ENCODE data around the gene CHST8. TPM values are rescaled to one million over a fixed set of nuclear protein-coding genes. Genes with fewer than 3 reads are reported as not detected.

CHST8 gene
- total RNA-seq, 1 experiment from 2014 or later = 33.5 TPM

DNA sequence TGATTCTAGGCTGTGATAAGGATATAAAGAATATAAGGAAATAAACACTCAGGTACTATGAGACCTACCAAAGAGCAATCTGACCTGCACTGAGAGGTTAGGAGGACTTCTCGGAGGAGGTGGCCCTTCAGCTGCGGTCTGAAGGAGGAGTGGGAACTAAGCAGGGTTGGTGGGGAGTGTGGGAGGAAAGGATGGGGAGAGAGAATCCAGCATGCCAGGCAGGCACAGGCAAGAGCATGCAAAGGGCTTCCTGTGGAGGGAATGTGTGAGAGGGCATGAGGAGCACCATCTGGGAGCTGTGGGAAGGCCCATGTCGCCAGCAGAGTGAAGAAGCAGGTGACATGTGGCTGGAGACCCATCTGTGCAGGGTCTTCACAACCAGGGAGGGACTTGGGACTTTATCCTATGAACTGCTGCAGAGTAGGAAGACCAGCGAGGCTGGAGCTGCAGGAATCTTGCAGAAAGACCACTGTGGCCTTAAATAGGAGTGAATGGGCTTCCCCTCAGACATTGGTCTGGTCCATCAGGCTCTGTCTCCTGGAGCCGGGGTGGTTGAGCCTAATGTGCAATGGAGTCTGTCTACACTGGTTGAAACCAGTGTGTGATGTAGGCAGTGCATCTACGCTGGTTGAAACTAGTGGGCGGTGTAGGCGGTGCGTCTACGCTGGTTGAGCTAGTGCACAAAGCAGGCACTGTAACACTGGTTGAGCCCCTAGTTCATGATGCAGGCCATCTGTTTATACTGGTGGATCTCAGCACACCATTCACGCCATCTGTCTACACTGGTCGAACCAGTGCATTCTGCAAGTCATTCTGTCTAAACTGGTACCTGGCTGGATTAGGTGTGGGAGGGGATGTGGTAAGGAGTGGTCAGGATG, 6.4 kb downstream of the CHST8 start (continued):
- TF ChIP-seq, protein P1, sequence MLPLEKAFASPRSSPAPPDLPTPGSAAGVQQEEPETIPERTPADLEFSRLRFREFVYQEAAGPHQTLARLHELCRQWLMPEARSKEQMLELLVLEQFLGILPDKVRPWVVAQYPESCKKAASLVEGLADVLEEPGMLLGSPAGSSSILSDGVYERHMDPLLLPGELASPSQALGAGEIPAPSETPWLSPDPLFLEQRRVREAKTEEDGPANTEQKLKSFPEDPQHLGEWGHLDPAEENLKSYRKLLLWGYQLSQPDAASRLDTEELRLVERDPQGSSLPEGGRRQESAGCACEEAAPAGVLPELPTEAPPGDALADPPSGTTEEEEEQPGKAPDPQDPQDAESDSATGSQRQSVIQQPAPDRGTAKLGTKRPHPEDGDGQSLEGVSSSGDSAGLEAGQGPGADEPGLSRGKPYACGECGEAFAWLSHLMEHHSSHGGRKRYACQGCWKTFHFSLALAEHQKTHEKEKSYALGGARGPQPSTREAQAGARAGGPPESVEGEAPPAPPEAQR (CRISPR knock-in tag; IDR thresholded peaks at IDR 0.05) = no peak
- no peak for TF ChIP-seq NR1H2 (CRISPR knock-in tag; IDR thresholded peaks at IDR 0.05)
- TF ChIP-seq, protein P2, sequence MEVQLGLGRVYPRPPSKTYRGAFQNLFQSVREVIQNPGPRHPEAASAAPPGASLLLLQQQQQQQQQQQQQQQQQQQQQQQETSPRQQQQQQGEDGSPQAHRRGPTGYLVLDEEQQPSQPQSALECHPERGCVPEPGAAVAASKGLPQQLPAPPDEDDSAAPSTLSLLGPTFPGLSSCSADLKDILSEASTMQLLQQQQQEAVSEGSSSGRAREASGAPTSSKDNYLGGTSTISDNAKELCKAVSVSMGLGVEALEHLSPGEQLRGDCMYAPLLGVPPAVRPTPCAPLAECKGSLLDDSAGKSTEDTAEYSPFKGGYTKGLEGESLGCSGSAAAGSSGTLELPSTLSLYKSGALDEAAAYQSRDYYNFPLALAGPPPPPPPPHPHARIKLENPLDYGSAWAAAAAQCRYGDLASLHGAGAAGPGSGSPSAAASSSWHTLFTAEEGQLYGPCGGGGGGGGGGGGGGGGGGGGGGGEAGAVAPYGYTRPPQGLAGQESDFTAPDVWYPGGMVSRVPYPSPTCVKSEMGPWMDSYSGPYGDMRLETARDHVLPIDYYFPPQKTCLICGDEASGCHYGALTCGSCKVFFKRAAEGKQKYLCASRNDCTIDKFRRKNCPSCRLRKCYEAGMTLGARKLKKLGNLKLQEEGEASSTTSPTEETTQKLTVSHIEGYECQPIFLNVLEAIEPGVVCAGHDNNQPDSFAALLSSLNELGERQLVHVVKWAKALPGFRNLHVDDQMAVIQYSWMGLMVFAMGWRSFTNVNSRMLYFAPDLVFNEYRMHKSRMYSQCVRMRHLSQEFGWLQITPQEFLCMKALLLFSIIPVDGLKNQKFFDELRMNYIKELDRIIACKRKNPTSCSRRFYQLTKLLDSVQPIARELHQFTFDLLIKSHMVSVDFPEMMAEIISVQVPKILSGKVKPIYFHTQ (CRISPR knock-in tag; IDR thresholded peaks at IDR 0.05) = no peak
- no peak for TF ChIP-seq ZNF232 (CRISPR knock-in tag; IDR thresholded peaks at IDR 0.05)
- TF ChIP-seq ZNF423 (CRISPR knock-in tag; IDR thresholded peaks at IDR 0.05) = no peak
- no peak for TF ChIP-seq EMX1 (CRISPR knock-in tag; IDR thresholded peaks at IDR 0.05)
- no peak for TF ChIP-seq ZNF671 (CRISPR knock-in tag; IDR thresholded peaks at IDR 0.05)

DNA sequence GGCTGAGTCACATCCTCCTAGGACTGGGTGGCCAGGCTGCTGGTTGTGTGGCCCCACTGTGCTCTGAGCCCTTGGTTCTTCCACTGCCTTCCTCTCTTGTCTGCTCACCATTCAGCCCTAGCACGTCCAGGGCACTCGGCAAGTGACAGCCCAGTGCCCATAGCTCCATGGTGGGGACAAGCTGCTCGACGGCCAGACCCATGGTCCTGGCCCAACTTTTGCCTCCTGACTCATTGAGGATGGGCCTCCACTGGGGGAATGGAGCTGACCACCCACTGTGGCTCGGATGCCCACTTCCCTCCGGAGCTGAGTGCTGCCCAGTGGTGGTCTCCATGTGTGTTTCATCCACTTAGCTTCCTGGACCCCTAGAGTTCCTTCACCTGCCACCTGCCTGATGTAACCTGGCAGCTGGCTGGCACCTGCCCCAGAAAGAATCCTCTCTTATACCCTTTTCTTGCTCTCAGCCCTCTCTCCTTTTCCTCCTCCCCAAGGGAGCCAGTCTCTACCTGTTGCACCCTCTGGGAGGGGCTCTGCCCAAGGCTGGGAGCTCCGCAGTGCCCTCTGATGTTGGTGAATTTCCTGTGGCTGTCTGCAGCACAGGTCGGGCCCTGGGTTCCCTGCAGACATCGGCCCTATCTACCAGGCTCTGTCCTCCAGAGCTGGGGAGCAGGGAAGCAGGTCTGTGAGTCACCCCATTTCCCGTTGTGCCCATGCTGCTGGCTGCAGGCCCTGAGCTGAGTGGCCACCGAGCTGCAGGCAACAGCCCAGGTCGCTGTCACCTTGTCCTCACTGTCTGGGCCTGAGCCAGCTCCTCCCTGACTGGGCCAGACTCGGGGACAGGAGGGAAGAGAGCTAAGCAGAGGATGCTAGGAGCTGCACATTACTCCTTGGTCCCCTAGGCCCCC, 7.4 kb downstream of the CHST8 start:
- H3K9me3 Mint-ChIP-seq = no peaks in the 10 kb centered on the region
- H3K27ac Mint-ChIP-seq = 0 out of 2 replicates have a peak overlapping the region, but pooled peaks have one; percentile 60
- peaks cover 45% of the 10 kb centered on the region for H3K4me1 Mint-ChIP-seq
- ChIA-PET POLR2A (no interaction called here), CTCF (interaction anchor here (0.5 to 1.4 kb wide), 6 partner anchors 8 to 387 kb away, joined by 3 to 4 read pairs (median 3); no protein-coding TSS in a partner anchor)
- no peaks in the 10 kb centered on the region for H3K36me3 Mint-ChIP-seq
- no peak for DNase-seq (ENCODE audit: low spot score)
- peaks cover 11% of the 10 kb centered on the region for H3K27me3 Mint-ChIP-seq (ENCODE audit: low read depth)
- peak; percentile 51 for ATAC-seq
- H3K4me3 Mint-ChIP-seq = no peak overlapping the region
- TF ChIP-seq, protein P3, sequence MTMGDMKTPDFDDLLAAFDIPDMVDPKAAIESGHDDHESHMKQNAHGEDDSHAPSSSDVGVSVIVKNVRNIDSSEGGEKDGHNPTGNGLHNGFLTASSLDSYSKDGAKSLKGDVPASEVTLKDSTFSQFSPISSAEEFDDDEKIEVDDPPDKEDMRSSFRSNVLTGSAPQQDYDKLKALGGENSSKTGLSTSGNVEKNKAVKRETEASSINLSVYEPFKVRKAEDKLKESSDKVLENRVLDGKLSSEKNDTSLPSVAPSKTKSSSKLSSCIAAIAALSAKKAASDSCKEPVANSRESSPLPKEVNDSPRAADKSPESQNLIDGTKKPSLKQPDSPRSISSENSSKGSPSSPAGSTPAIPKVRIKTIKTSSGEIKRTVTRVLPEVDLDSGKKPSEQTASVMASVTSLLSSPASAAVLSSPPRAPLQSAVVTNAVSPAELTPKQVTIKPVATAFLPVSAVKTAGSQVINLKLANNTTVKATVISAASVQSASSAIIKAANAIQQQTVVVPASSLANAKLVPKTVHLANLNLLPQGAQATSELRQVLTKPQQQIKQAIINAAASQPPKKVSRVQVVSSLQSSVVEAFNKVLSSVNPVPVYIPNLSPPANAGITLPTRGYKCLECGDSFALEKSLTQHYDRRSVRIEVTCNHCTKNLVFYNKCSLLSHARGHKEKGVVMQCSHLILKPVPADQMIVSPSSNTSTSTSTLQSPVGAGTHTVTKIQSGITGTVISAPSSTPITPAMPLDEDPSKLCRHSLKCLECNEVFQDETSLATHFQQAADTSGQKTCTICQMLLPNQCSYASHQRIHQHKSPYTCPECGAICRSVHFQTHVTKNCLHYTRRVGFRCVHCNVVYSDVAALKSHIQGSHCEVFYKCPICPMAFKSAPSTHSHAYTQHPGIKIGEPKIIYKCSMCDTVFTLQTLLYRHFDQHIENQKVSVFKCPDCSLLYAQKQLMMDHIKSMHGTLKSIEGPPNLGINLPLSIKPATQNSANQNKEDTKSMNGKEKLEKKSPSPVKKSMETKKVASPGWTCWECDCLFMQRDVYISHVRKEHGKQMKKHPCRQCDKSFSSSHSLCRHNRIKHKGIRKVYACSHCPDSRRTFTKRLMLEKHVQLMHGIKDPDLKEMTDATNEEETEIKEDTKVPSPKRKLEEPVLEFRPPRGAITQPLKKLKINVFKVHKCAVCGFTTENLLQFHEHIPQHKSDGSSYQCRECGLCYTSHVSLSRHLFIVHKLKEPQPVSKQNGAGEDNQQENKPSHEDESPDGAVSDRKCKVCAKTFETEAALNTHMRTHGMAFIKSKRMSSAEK (CRISPR knock-in tag; IDR thresholded peaks at IDR 0.05; ENCODE audit: borderline replicate concordance) = no peak
- TF ChIP-seq PRRX2 (CRISPR knock-in tag; IDR thresholded peaks at IDR 0.05) (no peak), ZNF121 (CRISPR knock-in tag; IDR thresholded peaks at IDR 0.05) (no peak), SMAD3 (CRISPR knock-in tag; IDR thresholded peaks at IDR 0.05; ENCODE audit: borderline replicate concordance) (no peak), GTF2I (CRISPR knock-in tag; conservative IDR thresholded peaks at IDR 0.05) (no peak), FOXK1 (CRISPR knock-in tag; IDR thresholded peaks at IDR 0.05) (no peak), SP1 (CRISPR knock-in tag; conservative IDR thresholded peaks at IDR 0.05) (no peak), ZBTB21 (CRISPR knock-in tag; IDR thresholded peaks at IDR 0.05; ENCODE audit: borderline replicate concordance) (no peak), MYBL2 (CRISPR knock-in tag; IDR thresholded peaks at IDR 0.05) (no peak), TEAD4 (CRISPR knock-in tag; IDR thresholded peaks at IDR 0.05) (no peak)
- TF ChIP-seq, protein P4, sequence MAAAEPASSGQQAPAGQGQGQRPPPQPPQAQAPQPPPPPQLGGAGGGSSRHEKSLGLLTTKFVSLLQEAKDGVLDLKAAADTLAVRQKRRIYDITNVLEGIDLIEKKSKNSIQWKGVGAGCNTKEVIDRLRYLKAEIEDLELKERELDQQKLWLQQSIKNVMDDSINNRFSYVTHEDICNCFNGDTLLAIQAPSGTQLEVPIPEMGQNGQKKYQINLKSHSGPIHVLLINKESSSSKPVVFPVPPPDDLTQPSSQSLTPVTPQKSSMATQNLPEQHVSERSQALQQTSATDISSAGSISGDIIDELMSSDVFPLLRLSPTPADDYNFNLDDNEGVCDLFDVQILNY (CRISPR knock-in tag; IDR thresholded peaks at IDR 0.05) = no peak
- TF ChIP-seq, protein P5, sequence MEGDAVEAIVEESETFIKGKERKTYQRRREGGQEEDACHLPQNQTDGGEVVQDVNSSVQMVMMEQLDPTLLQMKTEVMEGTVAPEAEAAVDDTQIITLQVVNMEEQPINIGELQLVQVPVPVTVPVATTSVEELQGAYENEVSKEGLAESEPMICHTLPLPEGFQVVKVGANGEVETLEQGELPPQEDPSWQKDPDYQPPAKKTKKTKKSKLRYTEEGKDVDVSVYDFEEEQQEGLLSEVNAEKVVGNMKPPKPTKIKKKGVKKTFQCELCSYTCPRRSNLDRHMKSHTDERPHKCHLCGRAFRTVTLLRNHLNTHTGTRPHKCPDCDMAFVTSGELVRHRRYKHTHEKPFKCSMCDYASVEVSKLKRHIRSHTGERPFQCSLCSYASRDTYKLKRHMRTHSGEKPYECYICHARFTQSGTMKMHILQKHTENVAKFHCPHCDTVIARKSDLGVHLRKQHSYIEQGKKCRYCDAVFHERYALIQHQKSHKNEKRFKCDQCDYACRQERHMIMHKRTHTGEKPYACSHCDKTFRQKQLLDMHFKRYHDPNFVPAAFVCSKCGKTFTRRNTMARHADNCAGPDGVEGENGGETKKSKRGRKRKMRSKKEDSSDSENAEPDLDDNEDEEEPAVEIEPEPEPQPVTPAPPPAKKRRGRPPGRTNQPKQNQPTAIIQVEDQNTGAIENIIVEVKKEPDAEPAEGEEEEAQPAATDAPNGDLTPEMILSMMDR (IDR thresholded peaks at IDR 0.05) = no peak
- TF ChIP-seq, protein P6, sequence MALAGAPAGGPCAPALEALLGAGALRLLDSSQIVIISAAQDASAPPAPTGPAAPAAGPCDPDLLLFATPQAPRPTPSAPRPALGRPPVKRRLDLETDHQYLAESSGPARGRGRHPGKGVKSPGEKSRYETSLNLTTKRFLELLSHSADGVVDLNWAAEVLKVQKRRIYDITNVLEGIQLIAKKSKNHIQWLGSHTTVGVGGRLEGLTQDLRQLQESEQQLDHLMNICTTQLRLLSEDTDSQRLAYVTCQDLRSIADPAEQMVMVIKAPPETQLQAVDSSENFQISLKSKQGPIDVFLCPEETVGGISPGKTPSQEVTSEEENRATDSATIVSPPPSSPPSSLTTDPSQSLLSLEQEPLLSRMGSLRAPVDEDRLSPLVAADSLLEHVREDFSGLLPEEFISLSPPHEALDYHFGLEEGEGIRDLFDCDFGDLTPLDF (CRISPR knock-in tag; IDR thresholded peaks at IDR 0.05) = no peak
- TF ChIP-seq, protein P7, sequence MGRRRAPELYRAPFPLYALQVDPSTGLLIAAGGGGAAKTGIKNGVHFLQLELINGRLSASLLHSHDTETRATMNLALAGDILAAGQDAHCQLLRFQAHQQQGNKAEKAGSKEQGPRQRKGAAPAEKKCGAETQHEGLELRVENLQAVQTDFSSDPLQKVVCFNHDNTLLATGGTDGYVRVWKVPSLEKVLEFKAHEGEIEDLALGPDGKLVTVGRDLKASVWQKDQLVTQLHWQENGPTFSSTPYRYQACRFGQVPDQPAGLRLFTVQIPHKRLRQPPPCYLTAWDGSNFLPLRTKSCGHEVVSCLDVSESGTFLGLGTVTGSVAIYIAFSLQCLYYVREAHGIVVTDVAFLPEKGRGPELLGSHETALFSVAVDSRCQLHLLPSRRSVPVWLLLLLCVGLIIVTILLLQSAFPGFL (CRISPR knock-in tag; IDR thresholded peaks at IDR 0.05; ENCODE audit: borderline replicate concordance) = no peak

Measured in WTC11 (cell line).